HCT116 (cell line): Measurements from ENCODE around the gene INTS3. TPM values are rescaled to one million over a fixed set of nuclear protein-coding genes. Genes with fewer than 3 reads are reported as not detected.

ENCODE experiments used
- ATAC-seq: fragments of 200-7000 bp; cut with Tn5 transposase; 2 replicates; pipeline ENCODE4 v1.9.1; 2020; ENCODE audit warnings: mild to moderate bottlenecking, moderate library complexity
- BruUV-seq: library from RNA; stranded (reverse); fragments of 400-500 nt; replicated peaks from 2 replicates; lab custom pipeline; 2021; lab: Mats Ljungman, UMichigan
- CTCF ChIA-PET: fragments of 300-600 bp; sonication (Branson Sonifier 250); formaldehyde crosslinking; loops from one replicate; lab custom pipeline; 2021; ENCODE audit warnings: antibody characterized with exemption; lab: Charles Lee
- POLR2A ChIA-PET: fragments of 300-600, 350-600 bp; sonication (Branson Sonifier 250); formaldehyde crosslinking; loops from one replicate; lab custom pipeline; 2021; ENCODE audit warnings: antibody characterized with exemption; lab: Charles Lee
- RAD21 ChIA-PET, 2 experiments: fragments of 300-600 bp; sonication (Branson Sonifier 250); formaldehyde crosslinking; loops; one replicate each; lab custom pipeline; 2023; ENCODE audit warnings: low total read pairs in 2 of 2; ENCODE audit not compliant: uncharacterized antibody in 2 of 2, unreplicated experiment in 2 of 2, low non-redundant PET in 1 of 2; lab: Charles Lee
- DNase-seq: peaks from one replicate; pipeline ENCODE4 v3.0.0-alpha.2; 2010; ENCODE audit warnings: low read depth, low spot score
- H2AFZ ChIP-seq: fragments of 200-600 bp; shearing (Covaris generic), sonication (generic); 2 replicates; pipeline ENCODE4 v1.6.1; 2017; ENCODE audit warnings: low read depth, mixed run types, mixed read lengths, antibody characterized with exemption, low read length; ENCODE audit not compliant: poor library complexity, severe bottlenecking
- H3K27ac ChIP-seq: 2 replicates; pipeline ENCODE4 v1.5.1; 2012; ENCODE audit warnings: low read depth, low read length
- H3K27me3 ChIP-seq: fragments of 200-600 bp; sonication (generic); 2 replicates; pipeline ENCODE4 v1.6.1; 2016; ENCODE audit warnings: mixed run types, low read length, mixed read lengths; ENCODE audit not compliant: insufficient read depth
- H3K36me3 ChIP-seq, 2 experiments: fragments of 200-500 bp in 1 of 2; fragments of 200-600 bp in 1 of 2; sonication (Bioruptor generic) in 1 of 2; sonication (generic) in 1 of 2; 2 replicates each; pipeline versions ENCODE4 v1.5.1 to v1.6.1; 2014 to 2016; ENCODE audit warnings: low read length in 2 of 2, inconsistent platforms in 1 of 2, mixed read lengths in 1 of 2, mixed run types in 1 of 2; ENCODE audit not compliant: insufficient read depth in 2 of 2, control insufficient read depth in 1 of 2
- H3K4me1 ChIP-seq, 2 experiments: fragments of 200-600 bp in 1 of 2; sonication (generic) in 1 of 2; 2 replicates each; pipeline versions ENCODE4 v1.5.1 to v1.6.1; 2012 to 2017; ENCODE audit warnings: low read length in 2 of 2, inconsistent platforms in 1 of 2, mild to moderate bottlenecking in 1 of 2, mixed read lengths in 1 of 2, mixed run types in 1 of 2, moderate library complexity in 1 of 2; ENCODE audit not compliant: insufficient read depth in 2 of 2, control insufficient read depth in 1 of 2
- H3K4me2 ChIP-seq: fragments of 200-600 bp; sonication (generic); 2 replicates; pipeline ENCODE4 v1.6.1; 2017; ENCODE audit warnings: mixed run types, low read length, mixed read lengths
- H3K4me3 ChIP-seq, 2 experiments: fragments of 200-600 bp in 1 of 2; sonication (generic) in 1 of 2; replicated peaks in 1 of 2; 2 replicates each; pipeline ENCODE4 v1.5.1; 2011 to 2016; ENCODE audit warnings: low read length in 2 of 2, control low read depth in 1 of 2, low read depth in 1 of 2, mild to moderate bottlenecking in 1 of 2, mixed read lengths in 1 of 2, mixed run types in 1 of 2
- H3K79me2 ChIP-seq: fragments of 200-600 bp; sonication (generic); 2 replicates; pipeline ENCODE4 v1.6.1; 2017; ENCODE audit warnings: mild to moderate bottlenecking, mixed run types, low read length, moderate library complexity, mixed read lengths; ENCODE audit not compliant: insufficient read depth
- H3K9ac ChIP-seq: fragments of 200-600 bp; sonication (generic); 2 replicates; pipeline ENCODE4 v1.6.1; 2016; ENCODE audit warnings: low read length, mixed read lengths
- H3K9me2 ChIP-seq: fragments of 200-600 bp; sonication (generic), shearing (Covaris generic); 2 replicates; pipeline ENCODE4 v1.6.1; 2017; ENCODE audit warnings: mixed run types, mild to moderate bottlenecking, moderate library complexity; ENCODE audit not compliant: insufficient read depth
- H3K9me3 ChIP-seq, 2 experiments: fragments of 200-500 bp in 1 of 2; fragments of 200-600 bp in 1 of 2; sonication (Bioruptor generic) in 1 of 2; sonication (generic) in 1 of 2; 2 replicates each; pipeline ENCODE4 v1.6.1; 2014 to 2017; ENCODE audit warnings: low read length in 2 of 2, mixed read lengths in 2 of 2, inconsistent platforms in 1 of 2, low read depth in 1 of 2, mild to moderate bottlenecking in 1 of 2, mixed run types in 1 of 2, moderate library complexity in 1 of 2; ENCODE audit not compliant: control insufficient read depth in 1 of 2, insufficient read depth in 1 of 2
- H4K20me1 ChIP-seq: fragments of 200-600 bp; sonication (generic), shearing (Covaris generic); 2 replicates; pipeline ENCODE4 v1.6.1; 2017; ENCODE audit warnings: mixed run types, mild to moderate bottlenecking, moderate library complexity; ENCODE audit not compliant: insufficient read depth
- CEBPB ChIP-seq: IDR thresholded peaks from 2 replicates; pipeline ENCODE4 v1.6.1; 2012; ENCODE audit warnings: low read depth
- EGR1 ChIP-seq: IDR thresholded peaks from 2 replicates; pipeline ENCODE4 v1.6.1; 2012; ENCODE audit warnings: low read depth
- EZH2phosphoT487 ChIP-seq: fragments of 200-600 bp; IDR thresholded peaks from 2 replicates; pipeline ENCODE4 v1.6.1; 2018; ENCODE audit warnings: antibody characterized with exemption, borderline replicate concordance
- FOSL1 ChIP-seq: IDR thresholded peaks from 2 replicates; pipeline ENCODE4 v1.6.1; 2012; ENCODE audit warnings: low read depth
- JUND ChIP-seq: IDR thresholded peaks from 2 replicates; pipeline ENCODE4 v1.6.1; 2012
- POLR2A ChIP-seq: IDR thresholded peaks from 2 replicates; pipeline ENCODE4 v1.7.0; 2011; ENCODE audit warnings: borderline replicate concordance; ENCODE audit not compliant: insufficient read depth, insufficient read length; ENCODE audit errors: extremely low read depth
- POLR2AphosphoS5 ChIP-seq: IDR thresholded peaks from 2 replicates; pipeline ENCODE4 v1.6.1; 2011; ENCODE audit warnings: mild to moderate bottlenecking, low read depth, low read length, moderate library complexity
- RAD21 ChIP-seq: IDR thresholded peaks from 2 replicates; pipeline ENCODE4 v1.6.1; 2012; ENCODE audit warnings: low read depth, mild to moderate bottlenecking
- SP1 ChIP-seq: IDR thresholded peaks from 2 replicates; pipeline ENCODE4 v1.6.1; 2012; ENCODE audit warnings: low read depth
- TCF7L2 ChIP-seq: IDR thresholded peaks from 2 replicates; pipeline ENCODE4 v1.7.0; 2011; ENCODE audit warnings: borderline replicate concordance, inconsistent platforms; ENCODE audit not compliant: insufficient read depth, insufficient read length; ENCODE audit errors: extremely low read depth
- YY1 ChIP-seq: IDR thresholded peaks from 2 replicates; pipeline ENCODE4 v1.6.1; 2011; ENCODE audit warnings: low read length, low read depth, moderate library complexity, mild to moderate bottlenecking; ENCODE audit not compliant: insufficient replicate concordance; ENCODE audit errors: extremely low read depth
- ZFX ChIP-seq: fragments of 450-650 bp; IDR thresholded peaks from 2 replicates; pipeline ENCODE4 v1.6.1; 2017
- ZNF274 ChIP-seq: fragments of 200-500 bp; sonication (Bioruptor generic); IDR thresholded peaks from 2 replicates; pipeline ENCODE4 v1.6.1; 2014; ENCODE audit warnings: mild to moderate bottlenecking, low read depth, low read length, inconsistent platforms
- intact Hi-C: fragments of 100-400 bp; cut with micrococcal nuclease; formaldehyde crosslinking; loops from 2 replicates; pipeline ENCODE4 v1.10.0; 2022
- total RNA-seq: library from RNA; stranded (reverse); gene quantifications from one replicate; pipeline ENCODE4 v1.2.1, GENCODE V29; 2021; ENCODE audit not compliant: unreplicated experiment
- TF ChIP-seq, protein P1 (sequence below): IDR thresholded peaks from 2 replicates; pipeline ENCODE4 v1.6.1; 2012; ENCODE audit warnings: low read depth

The INTS3 gene
- total RNA-seq, 1 experiment from 2014 or later, result 47.6 TPM

DNA sequence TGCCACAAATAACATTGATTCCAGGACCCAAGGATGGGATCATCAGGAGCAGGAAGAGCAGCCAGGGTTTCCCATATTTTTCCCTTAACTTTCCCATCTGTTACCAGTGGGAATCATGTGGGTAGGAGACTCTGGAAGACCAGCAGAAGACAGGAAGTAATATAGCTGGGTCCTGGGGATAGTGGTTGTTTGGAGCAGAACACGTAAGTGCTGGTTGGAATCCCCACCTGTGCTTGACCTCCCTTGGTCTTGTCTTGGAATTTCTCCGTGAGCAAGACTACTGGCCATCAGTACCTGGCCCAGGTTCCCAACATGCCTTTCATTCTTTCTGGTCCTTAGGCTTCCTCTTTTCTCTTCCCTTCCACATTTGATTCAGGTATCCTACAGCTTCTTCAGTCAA, 26.4 kb downstream of the INTS3 start:
- Histone ChIP-seq H3K4me1 (no peaks in the 10 kb centered on the region), H3K9me2 (no peaks in the 10 kb centered on the region), H3K4me2 (no peak overlapping the region), H3K9me3 (no peaks in the 10 kb centered on the region), H3K4me3 (no peak overlapping the region), H2AFZ (no peak overlapping the region), H3K27ac (no peak overlapping the region), H4K20me1 (no peaks in the 10 kb centered on the region), H3K36me3 (peaks cover 29 to 47% of the 10 kb centered on the region in 2 experiments; a peak in 3 of 4 replicates), H3K9ac (no peak overlapping the region), H3K27me3 (no peaks in the 10 kb centered on the region), H3K79me2 (no peaks in the 10 kb centered on the region)
- no peak for ATAC-seq
- POLR2A ChIA-PET, result interaction anchor here (0.7 kb wide), 1 partner anchor 792 kb away, joined by 5 read pairs; no protein-coding TSS in a partner anchor
- no peak for DNase-seq
- RAD21 ChIA-PET, result no interaction called here
- TF ChIP-seq FOSL1 (no peak), RAD21 (no peak), EGR1 (no peak), SP1 (no peak), POLR2A (no peak), YY1 (no peak), EZH2phosphoT487 (no peak), TCF7L2 (no peak), POLR2AphosphoS5 (no peak), ZNF274 (no peak), CEBPB (no peak), JUND (no peak), ZFX (no peak)
- TF ChIP-seq, protein P1, sequence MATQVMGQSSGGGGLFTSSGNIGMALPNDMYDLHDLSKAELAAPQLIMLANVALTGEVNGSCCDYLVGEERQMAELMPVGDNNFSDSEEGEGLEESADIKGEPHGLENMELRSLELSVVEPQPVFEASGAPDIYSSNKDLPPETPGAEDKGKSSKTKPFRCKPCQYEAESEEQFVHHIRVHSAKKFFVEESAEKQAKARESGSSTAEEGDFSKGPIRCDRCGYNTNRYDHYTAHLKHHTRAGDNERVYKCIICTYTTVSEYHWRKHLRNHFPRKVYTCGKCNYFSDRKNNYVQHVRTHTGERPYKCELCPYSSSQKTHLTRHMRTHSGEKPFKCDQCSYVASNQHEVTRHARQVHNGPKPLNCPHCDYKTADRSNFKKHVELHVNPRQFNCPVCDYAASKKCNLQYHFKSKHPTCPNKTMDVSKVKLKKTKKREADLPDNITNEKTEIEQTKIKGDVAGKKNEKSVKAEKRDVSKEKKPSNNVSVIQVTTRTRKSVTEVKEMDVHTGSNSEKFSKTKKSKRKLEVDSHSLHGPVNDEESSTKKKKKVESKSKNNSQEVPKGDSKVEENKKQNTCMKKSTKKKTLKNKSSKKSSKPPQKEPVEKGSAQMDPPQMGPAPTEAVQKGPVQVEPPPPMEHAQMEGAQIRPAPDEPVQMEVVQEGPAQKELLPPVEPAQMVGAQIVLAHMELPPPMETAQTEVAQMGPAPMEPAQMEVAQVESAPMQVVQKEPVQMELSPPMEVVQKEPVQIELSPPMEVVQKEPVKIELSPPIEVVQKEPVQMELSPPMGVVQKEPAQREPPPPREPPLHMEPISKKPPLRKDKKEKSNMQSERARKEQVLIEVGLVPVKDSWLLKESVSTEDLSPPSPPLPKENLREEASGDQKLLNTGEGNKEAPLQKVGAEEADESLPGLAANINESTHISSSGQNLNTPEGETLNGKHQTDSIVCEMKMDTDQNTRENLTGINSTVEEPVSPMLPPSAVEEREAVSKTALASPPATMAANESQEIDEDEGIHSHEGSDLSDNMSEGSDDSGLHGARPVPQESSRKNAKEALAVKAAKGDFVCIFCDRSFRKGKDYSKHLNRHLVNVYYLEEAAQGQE, result no peak
- BruUV-seq, result no TSS peak
- CTCF ChIA-PET, result no interaction called here
- intact Hi-C loops, result no loop called here
